Fibroblast of lung (primary cell): ENCODE data around the gene MYO1E. TPM values are rescaled to one million over a fixed set of nuclear protein-coding genes. Genes with fewer than 3 reads are reported as not detected.
A peak's percentile ranks its signal among the peaks of the same experiment; 100 is the strongest.

Experiments used
- DNase-seq, 2 donors: peaks; one replicate each; pipeline versions ENCODE4 v3.0.0 to v3.0.0-alpha.2; 2010; ENCODE audit warnings: low read depth in 2 of 2
- H2AFZ ChIP-seq: 2 replicates; pipeline ENCODE4 v1.5.1; 2012; ENCODE audit warnings: low read length, control low read depth, inconsistent platforms
- H3K27ac ChIP-seq: 2 replicates; pipeline ENCODE4 v1.5.1; 2011; ENCODE audit warnings: low read length, control low read depth; ENCODE audit not compliant: insufficient read depth
- H3K27me3 ChIP-seq: 2 replicates; pipeline ENCODE4 v1.5.1; 2011; ENCODE audit warnings: mild to moderate bottlenecking, low read length; ENCODE audit not compliant: control insufficient read depth, insufficient read depth
- H3K36me3 ChIP-seq: 2 replicates; pipeline ENCODE4 v1.5.1; 2011; ENCODE audit warnings: low read length; ENCODE audit not compliant: control insufficient read depth, insufficient read depth
- H3K4me1 ChIP-seq: 2 replicates; pipeline ENCODE4 v1.5.1; 2011; ENCODE audit warnings: low read length; ENCODE audit not compliant: control insufficient read depth, insufficient read depth; ENCODE audit errors: extremely low read depth
- H3K4me2 ChIP-seq: 2 replicates; pipeline ENCODE4 v1.5.1; 2011; ENCODE audit warnings: low read length, control low read depth; ENCODE audit not compliant: insufficient read depth; ENCODE audit errors: extremely low read depth
- H3K4me3 ChIP-seq, 4 experiments: fragments of 200-600 bp in 1 of 4; sonication (generic) in 1 of 4; replicated peaks in 1 of 4; 2 replicates each; pipeline ENCODE4 v1.5.1; 2011 to 2016; ENCODE audit warnings: low read length in 4 of 4, low read depth in 3 of 4, mild to moderate bottlenecking in 3 of 4, control low read depth in 2 of 4, inconsistent platforms in 1 of 4, mixed read lengths in 1 of 4; ENCODE audit not compliant: insufficient read depth in 1 of 4; ENCODE audit errors: control extremely low read depth in 1 of 4
- H3K79me2 ChIP-seq: 2 replicates; pipeline ENCODE4 v1.5.1; 2012; ENCODE audit warnings: mild to moderate bottlenecking, low read length, inconsistent platforms; ENCODE audit not compliant: control insufficient read depth, insufficient read depth
- H3K9ac ChIP-seq: 2 replicates; pipeline ENCODE4 v1.5.1; 2011; ENCODE audit warnings: mild to moderate bottlenecking, low read length, control low read depth; ENCODE audit not compliant: insufficient read depth
- H3K9me3 ChIP-seq: 2 replicates; pipeline ENCODE4 v1.5.1; 2012; ENCODE audit warnings: low read depth, low read length; ENCODE audit not compliant: control insufficient read depth, insufficient read depth
- H4K20me1 ChIP-seq: 2 replicates; pipeline ENCODE4 v1.5.1; 2011; ENCODE audit warnings: low read length; ENCODE audit not compliant: control insufficient read depth, insufficient read depth; ENCODE audit errors: extremely low read depth
- CTCF ChIP-seq, 2 donors: IDR thresholded peaks in 1 of 2; conservative IDR thresholded peaks in 1 of 2; 1 replicate in 1 of 2; 2 replicates in 1 of 2; pipeline ENCODE4 v1.5.1; 2011 to 2012; ENCODE audit warnings: low read length in 2 of 2, control low read depth in 1 of 2, inconsistent platforms in 1 of 2, low read depth in 1 of 2, mild to moderate bottlenecking in 1 of 2
- EZH2 ChIP-seq: IDR thresholded peaks from 2 replicates; pipeline ENCODE4 v1.5.1; 2012; ENCODE audit warnings: low read length, control low read depth, mild to moderate bottlenecking; ENCODE audit errors: missing control alignments
- polyA plus RNA-seq, 2 donors: library from polyadenylated mRNA; depleted of rRNA in 1 of 2; stranded (reverse) in 1 of 2; unstranded in 1 of 2; fragments of >200 nt; gene quantifications; 2 replicates each; pipeline ENCODE4 v1.2.1, GENCODE V29; 2011 to 2012; ENCODE audit warnings: missing spikeins in 1 of 2
- total RNA-seq: library from RNA; depleted of rRNA; stranded (reverse); fragments of >200 nt; gene quantifications from 2 replicates; pipeline ENCODE4 v1.2.1, GENCODE V29; 2014

MYO1E gene
- total and polyA plus RNA-seq, 2 donors (not counting 1 experiment from before 2014, with no cell fraction given) = 27.6 to 84.0 TPM

- DNase-seq = peak; percentile 57 to 76
Measured at GRCh38 chr15:59168536-59168935, 204.1 kb downstream of the MYO1E start.

GRCh38 chr15:59166601-59167265 is 205.9 kb downstream of the MYO1E start:
- H3K9me3 ChIP-seq = no peaks in the 10 kb centered on the region
- peaks cover 15% of the 10 kb centered on the region for H3K4me1 ChIP-seq
- no peaks in the 10 kb centered on the region for H4K20me1 ChIP-seq
- H3K9ac ChIP-seq = no peak overlapping the region
- no peaks in the 10 kb centered on the region for H3K27me3 ChIP-seq
- H3K4me3 ChIP-seq = no peak overlapping the region
- no peak for DNase-seq
- TF ChIP-seq CTCF (conservative IDR thresholded peaks at IDR 0.05 in 1 of 2, IDR thresholded peaks at IDR 0.05 in 1 of 2; ENCODE audit: low read depth in 1 of 2, low read length in 2 of 2) (no peak), EZH2 (no peak)
- no peaks in the 10 kb centered on the region for H3K79me2 ChIP-seq
- peaks cover 6% of the 10 kb centered on the region for H3K36me3 ChIP-seq
- H3K27ac ChIP-seq = no peak overlapping the region
- no peak overlapping the region for H2AFZ ChIP-seq
- H3K4me2 ChIP-seq = no peak overlapping the region

More at GRCh38 chr15:59168536-59168935, 204.1 kb downstream of the MYO1E start:
- Histone ChIP-seq H3K4me2 (no peak overlapping the region), H3K27me3 (no peaks in the 10 kb centered on the region), H3K9ac (no peak overlapping the region), H3K4me1 (peaks cover 15% of the 10 kb centered on the region), H3K36me3 (peaks cover 5% of the 10 kb centered on the region), H3K27ac (peak overlapping the region; percentile 40), H3K9me3 (no peaks in the 10 kb centered on the region), H4K20me1 (no peaks in the 10 kb centered on the region), H3K79me2 (no peaks in the 10 kb centered on the region), H3K4me3 (no peak overlapping the region), H2AFZ (no peak overlapping the region)
- TF ChIP-seq CTCF (conservative IDR thresholded peaks at IDR 0.05 in 1 of 2, IDR thresholded peaks at IDR 0.05 in 1 of 2; ENCODE audit: low read depth in 1 of 2, low read length in 2 of 2) = no peak
- no peak for TF ChIP-seq EZH2

GRCh38 chr15:59166166-59166565 is 206.5 kb downstream of the MYO1E start:
- no peaks in the 10 kb centered on the region for H3K27me3 ChIP-seq
- H3K4me1 ChIP-seq = peaks cover 15% of the 10 kb centered on the region
- no peaks in the 10 kb centered on the region for H3K9me3 ChIP-seq
- no peaks in the 10 kb centered on the region for H4K20me1 ChIP-seq
- peaks cover 7% of the 10 kb centered on the region for H3K36me3 ChIP-seq
- DNase-seq = peak in 1 of 2 donors; percentile 53
- H3K4me2 ChIP-seq = no peak overlapping the region
- H3K9ac ChIP-seq = no peak overlapping the region
- no peak overlapping the region for H2AFZ ChIP-seq
- TF ChIP-seq CTCF (conservative IDR thresholded peaks at IDR 0.05 in 1 of 2, IDR thresholded peaks at IDR 0.05 in 1 of 2; ENCODE audit: low read depth in 1 of 2, low read length in 2 of 2) (no peak), EZH2 (no peak)
- no peak overlapping the region for H3K4me3 ChIP-seq
- no peaks in the 10 kb centered on the region for H3K79me2 ChIP-seq
- H3K27ac ChIP-seq = no peak overlapping the region
